Measurements from ENCODE around the gene GARNL3. TPM values are rescaled to one million over a fixed set of nuclear protein-coding genes. Genes with fewer than 3 reads are reported as not detected.
A peak's percentile ranks its signal among the peaks of the same experiment; 100 is the strongest.

The GARNL3 gene
- total RNA-seq, 2 donors from 2014 or later, result 6.0 to 7.3 TPM

GRCh38 chr9:127263664-127264063 is 910 bp upstream of the GARNL3 start:
- no peak for ATAC-seq
- DNase-seq, result no peak
- intact Hi-C loops (cut with DNase I, micrococcal nuclease), result no loop called here

GRCh38 chr9:127267793-127268525 is 3.4 kb downstream of the GARNL3 start:
- ATAC-seq, result no peak
- DNase-seq, result no peak
- intact Hi-C loops (cut with DNase I, micrococcal nuclease), result no loop called here

GRCh38 chr9:127269449-127269848 is 4.9 kb downstream of the GARNL3 start:
- intact Hi-C loops (cut with DNase I, micrococcal nuclease), result no loop called here
- no peak for ATAC-seq
- DNase-seq, result no peak

- ATAC-seq (no peak), DNase-seq (no peak)
- intact Hi-C loops (cut with DNase I, micrococcal nuclease), result no loop called here
These were observed 8.8 kb downstream of the GARNL3 start for GRCh38 chr9:127273326-127273725.

DNA sequence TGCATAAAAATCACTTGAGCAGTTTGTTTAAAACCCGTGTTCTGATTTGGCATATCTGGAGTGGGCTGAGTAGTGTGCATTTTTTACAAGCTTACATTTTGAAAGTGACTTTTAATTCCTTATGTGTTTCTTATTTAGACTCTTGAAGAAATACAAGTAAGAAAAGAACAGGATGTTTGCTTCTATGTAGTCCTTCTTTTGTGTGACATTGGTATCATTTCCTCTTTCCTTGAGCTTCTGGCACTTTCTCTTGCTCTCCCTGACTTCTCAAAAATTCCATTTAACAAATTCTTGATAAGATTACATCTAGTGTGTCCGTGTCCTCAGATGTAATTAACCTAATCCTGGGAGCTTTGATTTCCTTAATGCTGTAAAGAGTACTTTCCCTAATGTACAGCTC is 12.5 kb downstream of the GARNL3 start:
- ATAC-seq (no peak), DNase-seq (no peak)
- intact Hi-C loops (cut with DNase I, micrococcal nuclease), result no loop called here

- DNase-seq, result no peak
These were observed 13.2 kb downstream of the GARNL3 start for GRCh38 chr9:127277770-127278169.

DNA sequence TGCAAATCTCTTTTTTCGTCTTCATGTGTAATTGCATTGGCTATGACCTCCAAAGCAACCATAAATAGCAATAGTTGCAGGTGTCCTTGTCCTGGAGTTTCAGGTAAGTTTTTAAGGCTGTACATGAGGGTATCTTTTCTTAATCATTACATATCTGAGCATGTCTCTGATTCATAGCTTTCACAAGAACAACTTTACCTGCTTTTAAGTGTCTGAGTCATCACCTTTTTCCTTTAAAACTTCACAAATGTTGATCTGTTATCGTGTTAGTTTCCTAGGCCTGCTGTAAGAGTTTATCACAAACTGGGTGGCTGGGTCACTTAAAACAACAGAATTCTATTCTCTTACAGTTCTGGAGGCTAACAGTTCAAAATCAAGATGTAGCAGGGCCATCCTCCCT is 13.8 kb downstream of the GARNL3 start:
- DNase-seq, result no peak
- no peak for ATAC-seq
- intact Hi-C loops (cut with DNase I, micrococcal nuclease), result no loop called here

More at GRCh38 chr9:127277770-127278169, 13.2 kb downstream of the GARNL3 start:
- intact Hi-C loops (cut with DNase I, micrococcal nuclease), result no loop called here
- no peak for ATAC-seq

- ATAC-seq, result no peak
- DNase-seq, result no peak
- intact Hi-C loops (cut with DNase I, micrococcal nuclease), result no loop called here
These were observed 15.2 kb downstream of the GARNL3 start for GRCh38 chr9:127279717-127280285.

- no peak for ATAC-seq
- no peak for DNase-seq
- intact Hi-C loops (cut with DNase I, micrococcal nuclease), result no loop called here
These were observed 16.5 kb downstream of the GARNL3 start for GRCh38 chr9:127280880-127281660.

- intact Hi-C loops (cut with DNase I, micrococcal nuclease), result no loop called here
- ATAC-seq (no peak), DNase-seq (no peak)
These were observed 17.3 kb downstream of the GARNL3 start for GRCh38 chr9:127281891-127282290.

GRCh38 chr9:127282611-127283010 is 18.0 kb downstream of the GARNL3 start:
- ATAC-seq (no peak), DNase-seq (no peak)
- intact Hi-C loops (cut with DNase I, micrococcal nuclease), result no loop called here

DNA sequence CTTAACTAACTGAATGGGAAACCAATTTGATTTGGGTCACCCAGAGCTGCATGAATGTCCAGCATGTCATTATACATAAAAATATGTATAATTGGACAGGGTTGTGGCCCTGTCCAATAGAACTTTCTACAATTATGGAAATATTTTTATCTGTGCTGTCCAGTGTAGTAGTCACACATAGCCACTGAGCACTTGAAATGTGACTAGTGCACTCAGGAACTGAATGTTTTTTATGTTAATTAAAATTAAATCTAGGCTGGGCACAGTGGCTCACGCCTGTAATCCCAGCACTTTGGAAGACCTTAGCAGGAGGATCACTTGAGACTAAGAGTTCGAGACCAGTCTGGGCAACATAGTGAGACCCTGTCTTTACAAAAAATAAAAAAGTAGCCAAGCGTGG is 18.6 kb downstream of the GARNL3 start:
- DNase-seq, result no peak
- intact Hi-C loops (cut with DNase I, micrococcal nuclease), result no loop called here
- ATAC-seq, result no peak

DNA sequence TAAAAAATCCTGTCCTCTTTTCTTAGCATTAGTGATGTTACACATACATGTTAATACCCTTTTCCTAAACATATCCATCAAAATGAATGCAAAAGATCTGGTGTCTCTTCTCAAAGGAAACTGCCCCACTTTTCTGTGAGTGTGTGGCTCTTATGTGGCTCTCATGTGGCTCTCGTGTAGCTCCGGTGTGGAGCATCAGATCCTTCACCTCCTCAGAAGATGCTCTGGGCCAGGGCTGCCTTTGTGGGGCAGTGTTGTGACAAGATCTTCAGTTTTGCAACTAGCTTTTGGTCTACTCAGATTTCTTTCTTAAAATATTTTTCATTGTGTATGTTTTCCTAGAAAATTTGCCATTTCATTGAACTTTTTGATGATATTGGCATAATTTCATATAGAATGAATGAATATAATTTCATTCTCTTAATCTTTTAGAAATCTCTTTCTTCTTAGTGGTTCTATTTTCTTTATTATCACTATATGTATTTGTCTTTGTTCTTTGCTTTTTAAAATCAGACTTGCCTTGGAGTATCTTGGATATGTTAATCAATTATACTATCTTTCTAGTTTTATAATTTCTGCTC is 19.4 kb downstream of the GARNL3 start:
- ATAC-seq, result peak; percentile 64
- intact Hi-C loops (cut with DNase I, micrococcal nuclease), result no loop called here
- peak in 1 of 2 donors; percentile 11 for DNase-seq

DNA sequence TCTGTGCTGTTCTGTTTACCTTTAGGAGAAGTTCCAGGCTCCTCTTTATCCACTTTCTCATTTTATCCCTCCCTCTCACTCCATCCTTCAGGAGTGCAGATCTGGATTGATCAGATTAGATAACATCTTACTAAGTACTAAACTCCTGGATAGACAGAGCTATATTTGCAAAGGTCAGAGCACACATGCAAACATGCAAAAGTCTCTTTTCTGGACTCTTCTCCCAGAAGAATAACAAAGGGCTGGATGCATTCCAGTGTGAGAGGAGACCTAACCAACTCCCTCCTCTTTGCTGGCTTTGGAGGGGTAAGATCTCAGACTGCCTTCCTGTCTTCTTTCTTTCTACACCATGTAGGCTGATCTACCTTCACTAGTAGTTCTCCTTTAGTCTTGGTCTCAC is 21.4 kb downstream of the GARNL3 start:
- intact Hi-C loops (cut with DNase I, micrococcal nuclease), result no loop called here
- DNase-seq, result no peak

GRCh38 chr9:127290561-127291065 is 26.0 kb downstream of the GARNL3 start:
- no peak for ATAC-seq
- no peak for DNase-seq
- intact Hi-C loops (cut with DNase I, micrococcal nuclease), result no loop called here

More for the DNA sequence above, 21.4 kb downstream of the GARNL3 start:
- no peak for ATAC-seq

DNA sequence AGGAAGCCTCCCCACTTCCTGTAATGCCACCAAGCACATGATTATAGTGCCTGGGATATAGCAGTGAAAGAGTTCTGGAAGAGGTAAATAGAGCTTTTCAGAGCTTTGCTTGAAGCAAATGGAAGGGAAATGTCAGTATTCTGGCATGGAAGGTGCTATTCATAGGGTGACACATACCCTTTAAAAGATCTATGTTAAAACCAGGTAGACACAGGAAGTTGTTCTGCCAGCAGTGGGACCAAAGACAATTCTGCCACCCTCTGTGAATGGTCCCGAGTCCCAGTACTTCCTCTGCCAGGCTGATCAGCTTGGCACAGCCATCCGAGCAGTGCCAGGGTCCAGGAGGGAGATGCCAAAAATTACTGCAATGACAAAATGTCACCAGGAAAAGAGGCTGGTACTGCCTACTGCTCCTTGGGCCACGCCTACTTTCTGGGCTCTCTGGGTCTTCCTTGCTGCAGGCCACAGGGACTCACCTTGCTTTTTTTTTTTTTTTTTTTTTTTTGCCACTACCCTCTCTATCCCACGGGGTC is 26.7 kb downstream of the GARNL3 start:
- intact Hi-C loops (cut with DNase I, micrococcal nuclease), result no loop called here
- ATAC-seq, result no peak

GRCh38 chr9:127292415-127292814 is 27.8 kb downstream of the GARNL3 start:
- intact Hi-C loops (cut with DNase I, micrococcal nuclease), result no loop called here
- ATAC-seq, result no peak
- no peak for DNase-seq

More for the DNA sequence above, 26.7 kb downstream of the GARNL3 start:
- DNase-seq, result no peak

- peak; percentile 44 for ATAC-seq
- intact Hi-C loops (cut with DNase I, micrococcal nuclease), result no loop called here
- DNase-seq, result no peak
These were observed 28.8 kb downstream of the GARNL3 start for GRCh38 chr9:127293328-127293727.

DNA sequence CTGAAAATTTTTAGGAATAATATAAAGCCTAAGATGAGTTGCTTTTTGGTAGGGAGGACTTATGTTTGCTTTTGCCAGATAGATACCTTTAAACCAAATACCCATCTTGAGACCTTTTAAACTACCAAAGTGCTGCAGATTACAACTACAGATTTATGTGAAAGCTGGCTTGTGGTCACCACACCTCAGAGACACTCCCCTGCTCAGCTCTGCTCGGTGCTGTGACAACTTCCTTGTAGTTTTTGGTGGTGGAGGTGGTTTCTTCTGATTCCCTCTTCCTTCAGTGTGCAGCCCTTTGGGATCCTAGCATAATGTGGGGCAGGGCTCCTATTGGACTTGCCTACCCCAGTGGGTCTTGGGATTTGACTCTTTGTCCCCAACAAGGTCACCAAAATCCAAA is 29.2 kb downstream of the GARNL3 start:
- peak; percentile 93 for ATAC-seq
- peak in 1 of 2 donors; percentile 18 for DNase-seq

More for the DNA sequence above, 29.2 kb downstream of the GARNL3 start:
- intact Hi-C loops (cut with DNase I, micrococcal nuclease), result no loop called here
